GM12891 (cell line): ENCODE measurements around the gene KAT2B.

ENCODE experiments used
- PAX5 ChIP-seq: IDR thresholded peaks from 2 replicates; pipeline ENCODE4 v1.6.1; 2011; ENCODE audit warnings: low read length, moderate library complexity, mild to moderate bottlenecking; ENCODE audit not compliant: insufficient read depth, severe bottlenecking
- POLR2A ChIP-seq: IDR thresholded peaks from 2 replicates; pipeline ENCODE4 v1.6.1; 2011; ENCODE audit warnings: low read depth, low read length, control low read depth
- POLR2AphosphoS5 ChIP-seq: IDR thresholded peaks from 2 replicates; pipeline ENCODE4 v1.6.1; 2011; ENCODE audit warnings: low read depth, low read length, control low read depth
- POU2F2 ChIP-seq: IDR thresholded peaks from 2 replicates; pipeline ENCODE4 v1.6.1; 2011; ENCODE audit warnings: low read depth, mild to moderate bottlenecking, control low read depth, low read length, moderate library complexity
- SPI1 ChIP-seq: IDR thresholded peaks from 2 replicates; pipeline ENCODE4 v1.6.1; 2011; ENCODE audit warnings: low read depth, low read length, control low read depth
- TAF1 ChIP-seq: IDR thresholded peaks from 2 replicates; pipeline ENCODE4 v1.6.1; 2011; ENCODE audit warnings: low read depth, low read length, control low read depth

DNA sequence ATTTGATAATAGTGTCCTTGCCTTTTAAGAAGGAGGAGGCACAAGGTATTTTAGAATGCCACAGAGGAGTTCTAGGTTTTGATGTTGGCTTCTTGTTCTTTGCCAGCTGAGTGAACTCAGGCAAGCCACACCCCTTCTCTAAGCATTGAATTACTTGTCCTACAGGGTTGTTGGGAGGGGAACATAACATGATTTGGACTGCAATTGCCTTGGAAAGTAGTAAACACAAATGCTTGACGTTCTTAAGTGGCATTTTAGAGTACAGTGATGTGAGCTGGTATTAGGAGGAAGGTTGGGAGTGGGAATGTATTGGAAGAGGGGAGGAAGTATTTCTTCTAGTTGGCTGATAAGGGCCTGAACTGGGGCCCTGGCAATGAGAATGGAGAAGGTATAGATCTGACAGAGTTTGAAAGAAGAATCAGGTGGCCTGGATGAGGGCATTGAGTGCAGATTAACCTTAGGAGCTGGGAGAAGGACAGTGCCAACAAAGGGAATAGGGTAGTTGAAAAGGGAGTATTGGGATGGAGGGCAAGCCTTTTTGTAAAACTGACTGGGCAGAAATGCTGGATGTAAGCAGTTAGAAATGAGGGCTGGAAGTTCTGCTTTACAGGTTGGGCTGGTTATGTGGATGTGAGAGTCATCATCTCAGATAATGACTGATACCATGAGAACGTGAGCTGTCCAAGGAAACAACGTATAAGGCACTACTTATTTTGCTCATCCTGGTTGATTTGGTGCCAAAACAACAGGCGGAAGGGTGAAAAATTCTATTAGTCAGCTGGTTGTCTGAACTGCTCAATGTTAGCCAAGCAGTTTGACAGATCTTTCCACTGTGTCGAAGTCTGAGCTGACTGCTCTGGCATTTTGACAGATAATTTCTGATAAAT, 16.7 kb downstream of the KAT2B start:
- TF ChIP-seq POLR2A: no peak
- TF ChIP-seq POLR2AphosphoS5: no peak
- no peak for TF ChIP-seq TAF1
- TF ChIP-seq SPI1: peak; percentile 59; the same call in 1 of the 2 replicates
- TF ChIP-seq PAX5: no peak
- TF ChIP-seq POU2F2: no peak
